HG03060 (cell line): ENCODE results near the gene PTPRN2.
"Not testable (repeated sequence)": the region's sequence is repeated elsewhere in the genome, so short reads cannot be mapped to it uniquely, and the experiment has no call there.

Source experiments
- ATAC-seq: cut with Tn5 transposase; IDR thresholded peaks from one replicate; pipeline ENCODE4 v1.9.1; 2021; ENCODE audit warnings: low read depth, moderate number of reproducible peaks; ENCODE audit not compliant: unreplicated experiment

The PTPRN2 gene

GRCh38 chr7:157793973-157794745 lies 793.5 kb downstream of the PTPRN2 start:
- ATAC-seq: no peak

DNA sequence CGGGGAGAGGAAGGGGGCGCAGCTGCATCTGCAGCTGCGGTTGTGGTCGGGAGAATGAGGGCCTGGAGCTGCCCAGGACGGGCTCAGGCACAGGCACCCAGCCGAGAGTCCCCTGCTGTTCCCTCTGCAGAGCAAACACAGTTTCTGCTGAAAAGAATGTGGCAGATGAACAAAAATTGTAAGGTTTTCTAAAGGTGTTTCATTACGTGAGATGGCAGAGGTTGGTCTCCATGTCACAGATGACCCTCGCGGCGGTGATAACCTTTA lies 794.6 kb downstream of the PTPRN2 start:
- no peak for ATAC-seq

DNA sequence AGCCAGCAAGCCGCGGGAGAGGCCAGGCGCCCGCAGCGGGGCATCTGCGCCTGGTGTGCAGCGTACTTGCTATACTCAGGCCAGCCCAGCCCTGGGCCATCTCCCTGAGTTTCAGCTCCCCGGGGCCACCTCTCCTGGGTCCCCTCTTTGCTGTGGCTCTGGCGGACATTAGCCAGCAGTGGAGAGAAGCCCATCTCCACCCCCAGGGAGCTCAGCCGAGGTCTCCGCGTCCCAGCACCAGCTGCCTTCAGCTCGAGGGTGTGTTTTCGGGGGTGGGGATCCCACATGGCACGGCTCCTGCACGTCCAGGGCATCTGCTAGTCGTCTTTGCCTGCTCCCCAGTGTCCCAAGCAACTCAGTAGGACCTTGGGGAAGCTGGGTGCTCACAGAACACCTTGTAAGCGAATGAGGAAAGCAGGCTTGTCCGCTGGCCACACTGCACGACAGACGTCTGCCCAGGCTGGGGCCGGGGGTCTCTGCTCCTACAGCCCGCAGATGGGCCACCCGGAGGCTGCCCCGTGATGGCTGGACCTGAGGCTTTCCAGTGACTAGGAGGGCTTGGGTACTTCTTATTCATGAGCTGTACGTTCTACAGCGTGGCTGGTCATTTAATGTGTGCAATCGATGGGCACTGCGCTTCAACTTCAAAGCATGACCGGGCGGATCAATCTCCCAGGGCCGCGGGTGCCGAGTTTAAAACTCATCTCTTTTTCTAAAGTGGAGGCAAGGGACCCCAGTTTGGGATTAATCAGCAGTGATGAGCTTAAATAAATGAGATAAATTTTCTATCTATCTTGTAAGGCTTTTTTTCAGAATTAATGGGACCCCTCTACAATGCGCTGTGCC lies 795.2 kb downstream of the PTPRN2 start:
- ATAC-seq: no peak

- no peak for ATAC-seq
Observed at GRCh38 chr7:157791666-157792065, 796.0 kb downstream of the PTPRN2 start.

DNA sequence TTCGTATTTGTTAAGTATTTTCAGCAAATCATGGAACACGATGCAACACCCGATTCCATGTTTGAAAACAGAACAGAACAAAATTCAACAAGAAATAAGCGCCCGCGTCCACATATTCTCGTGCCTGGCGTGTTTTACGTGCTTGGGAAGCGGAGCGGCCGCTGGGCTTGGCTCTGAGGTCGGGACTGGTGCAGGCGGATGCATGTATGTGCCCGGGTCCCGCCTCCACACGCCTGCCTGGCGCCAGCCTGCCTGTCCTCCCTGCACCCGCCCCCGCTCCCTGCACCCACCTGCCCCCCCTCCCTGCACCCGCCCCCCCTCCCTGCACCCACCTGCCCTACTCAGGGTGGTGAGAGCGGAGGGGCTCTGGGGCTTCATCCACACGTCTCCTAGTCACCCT lies 796.4 kb downstream of the PTPRN2 start:
- ATAC-seq: no peak

DNA sequence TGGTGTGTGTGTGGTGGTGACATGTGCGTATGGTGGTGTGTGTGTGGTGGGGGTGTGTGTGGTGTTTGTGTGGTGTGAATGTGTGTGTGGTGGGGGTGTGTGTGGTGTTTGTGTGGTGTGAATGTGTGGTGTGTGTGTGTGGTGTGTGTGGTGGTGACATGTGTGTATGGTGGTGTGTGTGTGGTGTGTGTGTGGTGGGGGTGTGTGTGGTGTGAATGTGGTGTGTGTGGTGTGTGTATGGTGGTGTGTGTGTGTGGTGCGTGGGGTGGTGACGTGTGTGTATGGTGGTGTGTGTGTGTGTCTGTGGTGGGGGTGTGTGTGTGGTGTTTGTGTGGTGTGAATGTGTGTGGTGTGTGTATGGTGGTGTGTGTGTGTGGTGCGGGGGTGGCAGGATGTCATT lies 797.7 kb downstream of the PTPRN2 start:
- ATAC-seq: no peak

DNA sequence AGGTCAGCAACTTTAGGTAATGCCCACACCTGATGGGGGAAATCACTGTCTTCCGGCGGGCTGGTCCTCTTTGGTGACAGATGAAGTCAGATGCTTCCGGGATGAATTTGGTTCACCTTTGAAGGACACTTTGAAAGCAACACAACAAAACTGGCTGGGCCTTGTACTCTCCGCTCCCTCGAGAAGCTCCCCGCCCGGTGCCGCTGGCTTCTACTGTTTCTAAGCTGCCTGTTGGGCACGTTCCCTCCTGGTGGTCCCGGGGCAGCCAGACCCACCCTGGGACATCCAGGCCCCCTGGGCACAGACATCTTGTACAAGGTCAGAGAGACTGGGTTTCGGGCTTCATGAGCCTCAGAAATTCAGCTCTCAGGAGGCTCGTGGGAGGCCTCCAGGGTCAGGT lies 798.5 kb downstream of the PTPRN2 start:
- no peak for ATAC-seq

GRCh38 chr7:157788573-157788972 lies 799.0 kb downstream of the PTPRN2 start:
- ATAC-seq: no peak

DNA sequence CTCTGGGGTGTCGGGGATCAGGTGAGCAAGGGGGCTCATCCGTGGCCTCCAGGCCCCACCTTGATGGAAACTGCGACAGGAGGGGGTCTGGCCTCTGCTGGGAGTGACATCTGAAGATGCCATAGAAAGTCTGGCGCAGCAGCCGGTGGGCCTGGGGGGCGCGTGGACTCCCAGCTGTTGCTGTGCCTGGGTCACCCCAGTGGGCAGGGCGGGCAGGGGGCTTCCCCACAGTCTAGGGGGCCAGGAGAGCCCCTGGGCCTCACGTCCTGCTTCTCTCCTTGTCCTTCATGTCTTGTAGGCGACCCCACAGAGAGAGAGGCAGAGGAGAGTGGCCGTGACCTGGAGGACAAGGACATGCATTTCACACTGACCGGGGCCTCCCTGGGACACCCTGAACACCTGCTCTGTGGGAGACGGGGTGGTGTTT lies 800.3 kb downstream of the PTPRN2 start:
- no peak for ATAC-seq

- no peak for ATAC-seq
Observed at GRCh38 chr7:157786375-157787274, 801.0 kb downstream of the PTPRN2 start.

DNA sequence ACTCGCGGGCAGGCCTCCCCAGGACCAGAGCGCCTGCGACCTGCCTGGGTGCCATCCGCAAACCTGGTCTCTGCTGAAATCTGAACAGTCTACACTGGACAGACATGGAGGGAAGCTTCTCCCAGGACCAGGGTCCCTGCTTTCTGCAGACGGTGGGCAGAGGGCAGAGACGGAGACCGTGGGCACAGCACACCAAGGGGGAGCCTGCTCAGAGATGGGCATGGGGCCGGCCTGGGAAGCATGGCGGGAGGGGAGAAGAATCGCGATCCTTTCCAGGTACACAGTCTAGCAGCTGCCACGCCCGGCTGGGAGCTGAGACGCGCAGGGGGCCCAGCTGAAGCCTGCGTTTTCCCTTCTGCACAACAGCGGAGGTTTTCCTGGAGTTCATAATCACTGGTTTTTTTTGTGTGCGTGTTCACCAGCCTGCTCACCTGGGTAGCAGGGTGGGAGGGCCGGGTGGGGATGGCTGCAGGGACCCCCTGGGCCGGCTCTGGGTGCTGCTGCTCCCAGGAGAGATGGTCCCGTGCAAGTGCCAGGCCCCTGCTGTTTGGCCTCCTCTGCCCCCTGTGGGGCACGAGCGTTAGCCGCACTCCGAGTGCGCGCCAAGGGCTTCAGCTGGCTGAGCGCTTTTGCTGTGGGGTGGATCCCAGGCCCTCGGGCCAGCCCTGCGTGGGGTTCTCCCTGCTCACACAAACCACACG lies 802.0 kb downstream of the PTPRN2 start:
- ATAC-seq: no peak

DNA sequence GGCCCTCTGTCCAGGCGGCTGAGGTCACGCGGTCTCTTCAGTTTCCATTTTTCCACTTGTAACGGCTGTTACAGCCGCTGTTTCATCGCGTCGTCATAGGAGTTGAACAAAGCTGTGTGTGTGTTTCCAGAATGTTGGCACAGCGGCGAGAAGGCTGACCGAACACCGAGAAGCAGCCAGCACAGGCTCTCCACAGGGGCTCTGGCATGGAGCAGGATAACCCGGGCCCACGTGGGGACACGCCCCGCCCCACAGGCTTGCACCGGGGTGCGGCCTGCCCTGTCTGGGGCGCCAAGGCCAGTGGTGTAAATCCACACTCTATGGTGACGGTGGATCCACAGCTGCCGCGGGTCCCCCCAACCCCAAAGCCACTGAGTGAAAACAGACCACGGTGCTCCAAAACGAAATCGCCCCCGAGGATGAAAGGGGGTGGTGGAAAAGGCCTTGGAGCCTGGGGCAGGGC lies 802.6 kb downstream of the PTPRN2 start:
- ATAC-seq: no peak

- ATAC-seq: no peak
Observed at GRCh38 chr7:157784041-157784835, 803.4 kb downstream of the PTPRN2 start.

DNA sequence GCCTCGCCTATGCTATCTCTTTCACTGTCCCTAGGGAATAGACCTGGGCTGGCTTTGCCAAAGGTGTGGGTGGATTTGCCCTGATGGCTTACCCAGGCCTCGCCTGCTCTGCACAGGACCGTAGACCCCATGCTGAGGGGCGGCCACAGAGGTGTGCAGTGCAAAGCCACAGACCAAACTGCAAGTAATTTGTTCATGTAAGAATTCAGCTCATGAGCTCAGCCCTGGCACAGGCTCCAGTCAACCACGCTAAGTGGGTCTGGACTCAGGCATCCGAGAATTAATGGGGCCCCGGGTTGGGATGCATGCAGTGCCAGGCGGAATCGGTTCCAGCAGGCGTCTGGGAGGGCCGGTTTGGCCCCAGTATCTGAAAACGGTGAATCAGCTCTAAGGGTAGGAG lies 805.6 kb downstream of the PTPRN2 start:
- no peak for ATAC-seq

- no peak for ATAC-seq
Observed at GRCh38 chr7:157780721-157781120, 806.9 kb downstream of the PTPRN2 start.

DNA sequence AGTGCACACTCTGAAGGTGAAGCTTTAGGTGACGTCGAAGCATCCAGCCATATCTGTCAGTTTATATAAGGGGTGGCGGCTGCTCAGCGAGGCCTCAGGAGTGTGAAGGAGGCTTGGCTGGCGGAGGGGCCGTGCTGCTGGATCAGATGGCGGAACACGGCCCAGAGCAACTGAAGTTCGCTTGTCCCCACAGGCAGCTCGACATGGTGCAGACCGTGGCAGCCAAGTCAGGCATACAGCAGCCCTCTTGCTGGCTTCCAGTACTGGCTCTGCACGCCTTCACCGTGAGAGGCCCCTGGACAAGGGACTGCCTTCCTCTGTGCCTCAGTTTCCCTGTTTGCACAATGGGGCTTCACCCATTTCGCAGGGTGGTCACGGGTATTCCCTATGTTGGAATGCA lies 807.3 kb downstream of the PTPRN2 start:
- ATAC-seq: no peak

- ATAC-seq: no peak
Observed at GRCh38 chr7:157779206-157779605, 808.4 kb downstream of the PTPRN2 start.

DNA sequence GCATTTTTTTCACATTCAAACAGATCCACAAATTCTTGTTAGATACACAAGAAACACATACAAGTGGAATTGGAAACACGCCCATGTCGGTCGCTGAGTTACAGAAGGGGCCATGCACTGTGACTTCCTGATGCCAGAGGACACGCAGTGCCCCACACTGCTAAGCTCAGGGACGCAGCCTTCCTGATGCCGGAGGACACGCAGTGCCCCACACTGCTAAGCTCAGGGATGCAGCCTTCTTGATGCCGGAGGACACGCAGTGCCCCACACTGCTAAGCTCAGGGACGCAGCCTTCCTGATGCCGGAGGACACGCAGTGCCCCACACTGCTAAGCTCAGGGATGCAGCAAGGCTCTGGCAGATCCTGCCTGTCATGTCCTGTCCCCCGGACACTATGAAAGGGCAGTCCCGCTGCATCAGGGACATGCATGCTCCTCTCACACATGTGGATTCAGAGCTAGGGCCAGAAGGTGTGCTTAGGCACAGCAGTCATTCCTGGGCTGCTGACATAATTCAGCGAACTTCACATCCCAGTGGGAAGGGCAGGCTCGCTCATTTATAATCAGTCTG lies 810.3 kb downstream of the PTPRN2 start:
- not testable (repeated sequence) for ATAC-seq
